Right kidney (tissue), 1 donor: ENCODE results near the gene BLVRA.
A peak's percentile ranks its signal among the peaks of the same experiment; 100 is the strongest.

ENCODE experiments used
- DNase-seq: peaks from one replicate; pipeline ENCODE4 v3.0.0-alpha.2; 2016

BLVRA gene

GRCh38 chr7:43747328-43748105, 11.0 kb upstream of the BLVRA start:
- DNase-seq = no peak

- DNase-seq = no peak
These were observed 9.0 kb upstream of the BLVRA start for GRCh38 chr7:43749383-43749940.

- DNase-seq = no peak
These were observed 8.2 kb upstream of the BLVRA start for GRCh38 chr7:43750016-43750887.

- DNase-seq = no peak
These were observed 6.1 kb upstream of the BLVRA start for GRCh38 chr7:43752411-43752810.

- DNase-seq = no peak
These were observed 5.1 kb upstream of the BLVRA start for GRCh38 chr7:43753271-43753810.

- no peak for DNase-seq
These were observed 4.6 kb upstream of the BLVRA start for GRCh38 chr7:43753843-43754242.

- DNase-seq = no peak
These were observed 3.9 kb upstream of the BLVRA start for GRCh38 chr7:43754596-43754995.

GRCh38 chr7:43756368-43757072, 2.0 kb upstream of the BLVRA start:
- no peak for DNase-seq

- no peak for DNase-seq
These were observed 1.3 kb upstream of the BLVRA start for GRCh38 chr7:43757073-43757720.

GRCh38 chr7:43758822-43759683, 573 bp downstream of the BLVRA start:
- DNase-seq = peak; percentile 90

GRCh38 chr7:43760861-43761260, 2.4 kb downstream of the BLVRA start:
- no peak for DNase-seq

GRCh38 chr7:43761382-43761781, 2.9 kb downstream of the BLVRA start:
- DNase-seq = no peak

GRCh38 chr7:43761938-43762692, 3.6 kb downstream of the BLVRA start:
- no peak for DNase-seq

- DNase-seq = no peak
These were observed 4.7 kb downstream of the BLVRA start for GRCh38 chr7:43763183-43763582.

- peak; percentile 33 for DNase-seq
These were observed 5.7 kb downstream of the BLVRA start for GRCh38 chr7:43764039-43764761.

GRCh38 chr7:43764807-43765491, 6.5 kb downstream of the BLVRA start:
- DNase-seq = no peak

GRCh38 chr7:43766564-43766963, 8.1 kb downstream of the BLVRA start:
- DNase-seq = no peak

- DNase-seq = no peak
These were observed 8.8 kb downstream of the BLVRA start for GRCh38 chr7:43767311-43767710.
